Measurements from ENCODE around the gene CYB5R2.

The CYB5R2 gene

DNA sequence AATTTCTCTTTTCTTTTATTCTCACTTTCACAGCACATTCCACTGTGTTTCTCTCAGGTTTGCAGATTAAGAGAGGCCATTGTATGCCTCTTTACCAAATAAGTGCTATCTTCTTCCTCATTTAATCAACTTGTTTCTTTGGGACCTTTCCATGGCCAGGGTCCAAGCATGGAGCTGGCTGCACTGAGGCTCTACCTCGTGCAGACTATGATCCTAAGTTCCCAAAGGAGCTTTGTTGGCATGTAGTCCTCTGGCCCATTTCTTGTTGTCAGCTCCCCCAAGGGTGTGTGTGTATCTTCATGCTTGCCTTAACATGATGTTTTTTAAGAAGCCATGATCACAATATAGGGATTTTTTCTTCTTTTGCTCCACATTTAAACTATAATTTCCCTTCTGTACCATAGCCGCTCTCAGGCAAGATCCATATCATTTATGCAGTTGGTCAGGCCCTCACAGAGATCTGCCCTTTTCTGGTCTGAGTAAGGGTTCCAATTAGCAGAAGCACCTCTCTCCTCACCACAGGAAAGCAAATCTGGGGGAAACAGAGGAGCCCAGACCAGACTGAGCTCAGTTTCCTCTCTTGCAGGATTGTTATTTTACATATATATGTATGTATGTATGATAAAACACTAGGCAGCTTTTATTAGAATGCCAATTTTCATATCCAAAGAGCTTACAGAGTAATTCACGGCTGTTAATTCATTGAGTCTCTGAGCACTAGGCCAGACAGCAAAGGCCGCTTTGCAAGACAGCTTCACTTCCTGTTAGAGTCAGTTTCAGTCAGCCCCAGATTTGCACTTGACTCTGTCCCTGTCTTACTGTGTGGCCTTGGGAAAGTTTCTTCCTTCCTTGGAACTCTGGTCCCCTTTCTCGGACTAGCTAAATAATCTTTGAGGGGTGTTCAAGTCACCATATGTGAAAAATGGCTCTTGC is 34.3 kb downstream of the CYB5R2 start:
- no peak for DNase-seq (ENCODE audit: low read depth in 2 of 2)

DNA sequence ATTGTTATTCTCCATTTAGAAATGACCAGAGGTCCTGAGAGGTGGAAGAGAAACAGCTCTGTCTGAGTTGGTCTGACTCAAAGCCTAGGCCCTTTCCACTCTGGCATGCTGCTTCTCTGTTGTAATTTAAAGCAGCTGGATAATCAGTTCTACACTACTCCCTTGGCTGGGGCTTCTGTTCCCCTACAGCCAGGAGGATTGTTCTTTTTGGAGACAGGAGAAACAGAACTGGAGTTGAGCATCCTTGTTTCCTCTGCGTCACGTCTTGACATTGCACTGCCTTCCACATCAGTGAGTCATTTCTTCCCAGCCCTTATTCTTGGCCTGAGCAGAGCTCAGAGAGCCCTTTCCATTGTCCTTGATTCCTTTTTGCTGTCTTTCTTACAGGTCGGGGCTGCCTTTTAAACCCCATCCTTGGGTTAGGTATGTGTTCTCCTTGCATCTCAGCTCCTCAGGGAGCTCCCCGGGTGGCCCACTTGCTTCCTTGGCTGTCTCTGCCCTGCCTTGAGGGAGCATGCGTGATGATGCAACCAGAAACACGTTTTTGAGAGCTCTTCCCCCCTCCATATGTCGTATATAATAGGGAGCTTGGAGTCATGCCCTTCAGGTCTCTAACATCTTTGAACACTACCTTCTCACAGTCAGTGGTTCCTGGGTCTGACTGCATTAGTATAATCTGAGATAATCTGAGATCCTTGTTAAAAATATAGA is 35.7 kb downstream of the CYB5R2 start:
- DNase-seq (ENCODE audit: low read depth in 2 of 2) = no peak

DNA sequence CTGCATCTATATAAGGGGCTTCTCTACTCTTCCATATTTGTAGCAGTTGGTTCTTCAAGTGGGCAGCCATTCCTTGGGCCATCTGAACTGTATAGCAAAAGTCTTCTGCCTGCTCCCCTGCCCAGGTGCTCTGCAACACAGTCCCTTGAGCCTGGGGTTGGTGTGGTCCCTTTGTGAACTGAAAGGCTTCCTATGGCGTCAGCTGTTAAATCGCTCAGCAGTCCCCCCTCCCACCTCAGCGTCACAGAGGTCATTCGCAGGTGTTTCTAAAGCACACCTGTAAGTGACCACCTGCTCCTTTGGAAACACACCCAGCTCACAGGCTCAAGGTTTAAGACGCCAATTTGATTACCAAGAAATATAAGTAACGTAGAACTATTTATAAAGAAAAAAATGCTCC is 37.0 kb downstream of the CYB5R2 start:
- DNase-seq (ENCODE audit: low read depth in 2 of 2) = no peak

DNA sequence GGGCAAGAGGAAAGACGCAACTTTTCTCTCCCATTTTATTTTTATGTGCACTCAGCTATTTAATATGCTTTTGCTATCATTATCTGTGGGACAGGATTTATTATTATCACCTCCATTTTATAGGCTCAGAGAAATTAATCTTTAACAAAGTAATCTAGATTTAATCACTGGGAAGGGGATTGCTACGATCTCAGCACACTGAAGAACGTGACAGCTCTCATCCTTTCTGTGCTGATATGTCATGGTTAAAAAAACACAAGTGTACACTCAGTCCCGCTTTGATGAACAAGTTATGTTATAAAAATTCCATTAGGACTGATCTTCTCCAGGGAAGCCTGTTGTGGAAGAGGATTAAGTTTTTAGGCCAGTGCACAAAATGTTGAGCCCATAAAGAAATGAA is 37.6 kb downstream of the CYB5R2 start:
- DNase-seq (ENCODE audit: low read depth in 2 of 2) = no peak

DNA sequence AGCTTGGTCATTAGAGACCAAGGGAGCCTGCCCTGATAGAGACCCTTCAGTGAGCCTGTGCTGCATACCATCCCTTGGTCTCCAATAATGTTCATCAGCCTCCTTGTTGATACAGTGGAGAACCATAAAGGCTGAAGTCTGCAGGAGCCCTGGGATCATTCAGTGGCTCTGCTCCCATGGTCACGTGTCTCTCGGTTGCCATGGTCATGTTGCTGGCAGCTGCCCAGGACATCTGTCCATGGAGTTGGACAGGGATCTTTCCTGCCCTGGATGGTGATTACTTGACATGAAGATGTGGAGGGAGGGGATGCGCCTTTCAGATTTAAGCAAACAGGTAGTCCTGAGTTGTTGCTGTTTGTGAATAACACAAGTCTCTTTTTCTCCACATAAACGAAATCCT is 38.2 kb downstream of the CYB5R2 start:
- DNase-seq (ENCODE audit: low read depth in 2 of 2) = no peak

DNA sequence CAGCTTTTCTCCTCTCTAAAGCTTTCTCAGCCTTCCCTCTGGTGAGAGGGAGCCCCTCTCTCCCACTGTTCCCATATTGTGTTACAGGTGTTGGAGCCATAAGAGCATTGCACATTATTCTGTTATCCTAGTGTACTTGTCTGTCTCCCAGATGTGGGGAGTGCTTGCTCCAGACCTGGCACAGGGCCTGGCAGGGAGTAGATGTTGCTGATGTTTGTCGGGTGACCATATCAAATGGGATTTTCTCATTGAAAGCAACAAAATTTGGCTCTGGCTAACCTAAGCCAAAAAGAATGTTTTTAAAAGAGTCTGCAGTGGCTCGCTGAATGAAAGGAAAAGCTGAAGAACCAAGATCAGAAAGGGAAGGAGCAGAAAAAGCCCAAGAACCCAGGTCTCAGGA is 41.1 kb downstream of the CYB5R2 start:
- no peak for DNase-seq (ENCODE audit: low read depth in 2 of 2)

DNA sequence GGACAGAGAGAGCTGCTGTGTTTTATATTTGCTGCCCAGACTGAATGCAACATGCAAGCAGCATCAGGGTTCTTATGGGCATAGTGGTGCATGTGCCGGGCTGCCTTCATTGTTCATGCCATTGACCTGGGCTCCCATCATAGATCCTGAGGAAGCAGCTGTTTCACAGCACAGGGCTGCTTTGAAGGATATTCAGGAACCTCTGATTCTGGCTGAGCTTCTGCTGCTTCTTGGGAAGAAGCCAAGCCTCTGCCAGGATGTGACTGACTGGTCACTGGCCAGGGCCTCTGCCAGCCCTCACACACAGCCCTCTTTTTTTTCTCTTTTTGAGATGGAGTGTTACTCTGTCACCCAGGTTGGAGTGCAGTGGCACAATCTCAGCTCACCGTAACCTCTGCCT is 43.3 kb downstream of the CYB5R2 start:
- DNase-seq (ENCODE audit: low read depth in 2 of 2) = no peak

DNA sequence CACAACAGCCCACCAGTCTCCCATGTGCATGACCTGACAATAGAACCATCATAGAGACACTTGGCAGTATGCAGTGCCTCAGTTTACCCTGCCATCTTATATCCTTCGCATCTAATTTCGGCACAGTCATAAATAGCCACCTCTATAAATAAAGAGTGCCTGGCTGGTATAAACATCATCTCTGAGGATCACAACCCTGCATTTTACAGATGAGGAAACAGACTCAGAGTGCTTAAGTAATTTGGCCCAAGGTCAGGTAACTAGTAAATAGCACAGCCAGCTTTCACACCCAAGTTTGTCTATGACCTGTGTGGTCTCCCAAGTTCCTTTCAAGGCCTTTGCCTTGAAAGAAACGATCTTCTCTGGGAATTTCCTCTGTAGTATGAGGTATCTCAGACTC is 44.6 kb downstream of the CYB5R2 start:
- no peak for DNase-seq (ENCODE audit: low read depth in 2 of 2)

DNA sequence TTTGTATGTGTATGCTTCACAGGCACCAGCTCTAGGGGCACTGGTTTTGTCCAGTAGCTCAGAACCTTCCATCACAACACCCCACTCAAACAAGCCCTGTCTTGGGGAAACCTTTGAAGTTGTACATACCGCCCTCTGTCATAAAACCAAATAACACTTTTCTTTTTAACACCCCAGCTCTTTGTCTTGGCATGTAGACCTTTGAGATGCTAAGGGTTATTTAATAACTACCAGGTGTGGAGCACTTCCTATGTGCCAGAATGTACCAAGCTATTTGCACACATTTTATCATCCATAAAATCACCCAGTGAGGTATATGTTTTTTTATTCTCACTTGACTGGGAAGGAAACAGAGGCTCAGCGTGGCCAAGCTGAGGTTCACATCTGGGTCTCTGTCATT is 50.6 kb downstream of the CYB5R2 start:
- DNase-seq (ENCODE audit: low read depth in 2 of 2) = no peak

DNA sequence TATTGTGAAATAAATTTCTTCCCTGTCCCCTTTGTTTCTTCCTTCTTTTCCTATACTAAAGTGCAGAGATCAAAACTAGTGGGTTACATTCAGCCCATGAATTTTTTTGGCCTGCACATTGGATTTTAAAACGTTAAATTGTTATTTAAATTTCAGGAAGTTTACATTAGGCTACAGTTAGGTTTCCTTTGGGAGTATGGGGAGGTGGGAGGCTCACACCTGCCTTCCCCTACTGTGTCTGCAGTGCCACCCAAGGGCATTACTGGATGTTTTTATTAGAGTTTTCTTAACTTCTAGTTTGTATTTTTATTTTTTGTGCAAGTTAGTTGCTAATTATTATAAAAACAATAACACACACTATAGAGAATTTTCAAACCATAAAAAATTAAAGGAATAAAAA is 51.7 kb downstream of the CYB5R2 start:
- DNase-seq (ENCODE audit: low read depth in 2 of 2) = no peak

DNA sequence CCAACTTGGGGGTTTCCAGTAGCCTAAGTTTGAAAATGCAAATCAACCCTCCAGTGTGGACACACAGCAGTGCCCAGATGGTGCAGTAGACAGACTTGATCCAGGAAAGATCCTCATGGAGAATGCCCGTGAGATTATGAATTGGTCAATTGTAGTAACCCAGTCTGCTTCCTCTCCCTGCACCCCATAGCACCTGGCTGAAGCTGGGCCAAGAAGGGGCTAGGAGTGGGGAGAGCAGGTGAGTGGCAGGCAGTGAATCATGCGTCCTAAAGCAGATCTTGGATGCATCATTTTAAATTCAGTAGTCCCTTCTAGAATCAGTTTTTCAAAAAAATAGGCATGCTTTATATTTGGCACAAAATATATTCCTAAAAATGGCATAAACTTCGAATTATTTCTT is 52.2 kb downstream of the CYB5R2 start:
- no peak for DNase-seq (ENCODE audit: low read depth in 2 of 2)

DNA sequence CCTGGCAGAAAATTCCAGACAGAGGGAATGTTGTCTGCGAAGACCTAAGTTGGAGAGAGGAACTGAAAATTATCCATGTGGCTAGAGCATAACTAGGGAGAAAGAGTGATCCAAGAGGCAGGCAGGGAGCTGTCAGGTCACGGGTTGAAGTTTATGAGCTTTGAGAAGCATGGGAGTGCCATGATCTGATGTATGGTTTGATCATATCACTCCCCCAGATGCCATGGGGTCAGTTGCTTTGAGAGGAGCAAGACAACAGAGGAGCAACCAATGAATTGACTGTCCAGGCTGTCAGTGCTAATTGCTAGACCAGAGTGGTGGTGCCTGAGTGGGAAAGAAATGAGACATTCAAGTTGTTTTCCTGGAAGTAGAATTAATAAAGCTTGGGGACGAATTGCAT is 54.0 kb downstream of the CYB5R2 start:
- DNase-seq (ENCODE audit: low read depth in 2 of 2) = no peak

DNA sequence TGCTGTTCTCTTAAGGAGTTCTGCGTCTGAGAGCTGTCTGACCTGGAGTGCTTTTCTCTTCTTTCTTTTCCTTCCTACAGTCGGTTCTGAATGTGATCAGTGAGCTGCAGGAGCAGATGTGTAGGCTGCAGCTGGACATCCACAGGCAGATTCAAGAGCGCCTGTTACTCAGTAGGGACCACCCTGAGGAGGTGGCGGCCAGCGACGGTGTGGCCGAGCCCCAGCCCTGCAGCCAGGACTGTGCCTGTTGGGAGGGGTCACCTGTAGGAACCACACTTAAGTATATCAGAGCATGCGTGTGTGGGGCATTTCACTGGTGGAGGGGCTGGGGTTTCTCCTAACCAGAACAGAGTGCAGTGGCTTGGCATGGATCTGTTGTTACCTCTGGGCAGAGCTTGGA is 56.3 kb downstream of the CYB5R2 start:
- DNase-seq (ENCODE audit: low read depth in 2 of 2) = no peak

Data from stimulated activated CD8-positive, alpha-beta memory T cell treated with anti-CD3 and anti-CD28 coated beads, Interleukin-7, amount 100 ng/mL, for 1 hour (primary cell).